GM19239 (cell line): ENCODE results near the gene DLG3.
"Not testable (repeated sequence)": the region's sequence is repeated elsewhere in the genome, so short reads cannot be mapped to it uniquely, and the experiment has no call there.

ENCODE experiments used
- DNase-seq: peaks from one replicate; pipeline ENCODE4 v3.0.0; 2011; ENCODE audit warnings: low spot score; ENCODE audit not compliant: insufficient read length
- FAIRE-seq: peaks from 2 replicates; lab custom pipeline; 2011; peaks lifted over from hg19 to GRCh38; lab: Jason Lieb, UNC

The DLG3 gene

DNA sequence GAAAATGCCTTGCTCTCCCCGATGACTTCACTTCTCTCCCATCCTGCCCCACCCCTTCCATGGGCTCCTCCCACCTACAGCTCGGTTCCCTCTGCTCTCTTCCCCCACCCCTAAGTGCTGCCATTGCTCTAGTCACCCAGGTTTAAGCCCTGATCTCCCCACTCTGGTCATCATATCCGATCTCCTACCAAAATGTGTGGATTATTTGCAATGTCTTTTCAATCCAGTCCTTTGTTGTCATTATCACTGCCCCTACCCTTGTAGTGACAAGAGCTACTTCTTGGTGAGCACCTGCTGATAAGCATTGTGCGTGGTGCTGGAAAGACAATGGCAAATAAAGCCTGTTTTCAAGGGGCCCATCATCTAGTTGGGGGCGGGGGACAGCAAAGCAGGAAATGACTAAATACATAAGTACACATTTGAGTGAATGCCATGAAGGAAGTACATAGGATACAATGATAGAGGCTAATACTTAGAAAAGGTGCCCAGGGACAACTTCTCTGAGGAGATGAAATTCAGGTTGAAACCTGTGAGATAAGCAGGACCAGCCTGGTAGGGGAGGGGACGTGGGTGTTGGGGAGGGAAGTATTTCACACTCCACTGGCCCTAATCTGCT, 63.8 kb downstream of the DLG3 start:
- no peak for DNase-seq
- FAIRE-seq: no peak

- FAIRE-seq: peak; percentile 89
- no peak for DNase-seq
Measured at GRCh38 chrX:70509078-70509477, 64.4 kb downstream of the DLG3 start.

- not testable (repeated sequence) for DNase-seq, FAIRE-seq
Measured at GRCh38 chrX:70515270-70515669, 70.6 kb downstream of the DLG3 start.

DNA sequence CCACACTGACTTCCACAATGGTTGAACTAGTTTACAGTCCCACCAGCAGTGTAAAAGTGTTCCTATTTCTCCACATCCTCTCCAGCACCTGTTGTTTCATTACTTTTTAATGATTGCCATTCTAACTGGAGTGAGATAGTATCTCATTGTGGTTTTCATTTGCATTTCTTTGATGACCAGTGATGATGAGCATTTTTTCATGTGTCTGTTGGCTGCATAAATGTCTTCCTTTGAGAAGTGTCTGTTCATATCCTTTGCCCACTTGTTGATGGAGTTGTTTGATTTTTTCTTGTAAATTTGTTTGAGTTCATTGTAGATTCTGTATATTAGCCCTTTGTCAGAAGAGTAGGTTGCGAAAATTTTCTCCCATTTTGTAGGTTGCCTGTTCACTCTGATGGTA, 71.1 kb downstream of the DLG3 start:
- not testable (repeated sequence) for FAIRE-seq, DNase-seq

GRCh38 chrX:70525733-70526132, 81.1 kb downstream of the DLG3 start:
- FAIRE-seq: no peak
- DNase-seq: no peak

DNA sequence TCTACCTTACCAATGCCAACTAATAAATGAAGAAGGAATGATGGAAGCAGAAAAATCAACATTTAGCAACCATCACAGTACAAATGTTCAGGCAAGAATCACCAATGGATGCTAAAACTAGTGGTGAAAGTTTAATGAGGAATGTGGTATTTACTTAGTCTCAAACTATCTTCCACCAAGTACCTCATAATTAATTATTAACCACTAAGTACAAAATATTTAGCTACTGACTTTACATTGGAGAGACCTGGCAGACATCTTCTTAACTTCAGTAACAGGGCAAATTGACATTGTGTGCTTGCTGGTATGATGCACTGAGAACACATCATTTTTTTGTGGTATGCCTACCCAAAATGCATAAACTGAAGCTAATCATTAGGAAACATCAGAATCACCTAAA, 82.4 kb downstream of the DLG3 start:
- DNase-seq (no peak), FAIRE-seq (peak; percentile 45)

DNA sequence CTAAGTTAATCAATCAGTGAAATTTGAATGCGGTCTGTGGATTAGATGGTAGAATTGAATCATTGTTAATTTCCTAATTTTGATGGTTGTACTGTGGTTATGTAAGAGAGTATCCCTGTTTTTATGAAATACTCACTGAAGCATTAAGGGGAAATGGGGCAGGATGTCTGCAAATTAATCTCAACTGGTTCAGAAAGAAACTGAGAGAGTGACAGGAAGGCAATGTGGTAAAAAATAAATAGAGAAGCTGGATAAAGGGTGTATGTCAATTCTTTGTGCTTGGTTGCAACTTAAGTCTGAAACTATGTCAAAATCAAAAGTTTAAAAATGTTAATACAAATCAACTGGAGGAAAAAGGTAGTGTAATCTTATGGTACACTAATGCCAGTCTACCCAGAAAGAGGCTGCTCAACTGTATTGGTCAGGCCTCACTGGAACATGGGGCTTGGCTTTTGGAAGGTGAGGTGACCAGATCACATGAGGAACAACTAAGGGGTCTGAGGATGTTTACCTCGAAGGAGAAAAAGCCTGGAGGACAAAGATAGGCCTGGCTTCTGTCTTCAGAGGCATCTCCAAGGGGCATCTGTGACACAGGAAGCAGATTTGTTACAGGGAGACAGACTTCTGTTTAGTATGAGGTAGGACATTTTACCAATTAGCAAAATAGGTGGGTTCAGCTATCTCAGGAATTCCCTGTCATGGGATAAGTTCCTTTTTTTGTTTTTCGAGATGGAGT, 83.1 kb downstream of the DLG3 start:
- FAIRE-seq (peak; percentile 71), DNase-seq (no peak)

DNA sequence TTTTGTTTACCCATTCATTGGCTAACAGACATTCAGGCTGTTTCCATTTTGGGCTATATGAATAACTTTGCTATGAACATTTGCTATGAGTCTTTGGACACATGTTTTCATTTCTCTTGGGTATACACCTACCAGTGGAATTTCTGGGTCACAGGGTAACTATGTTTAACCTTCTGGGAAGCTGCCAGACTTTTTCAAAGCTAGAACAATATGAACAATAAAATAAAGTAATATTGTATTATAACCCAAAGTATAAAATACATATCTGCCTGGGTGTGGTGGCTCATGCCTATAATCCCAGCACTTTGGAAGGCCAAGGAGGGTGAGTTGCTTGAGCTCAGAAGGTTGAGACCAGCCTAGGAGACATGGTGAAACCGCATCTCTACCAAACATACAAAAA, 90.6 kb downstream of the DLG3 start:
- FAIRE-seq (no peak), DNase-seq (no peak)

- FAIRE-seq: no peak
- no peak for DNase-seq
Measured at GRCh38 chrX:70549429-70549828, 104.8 kb downstream of the DLG3 start.

GRCh38 chrX:70552130-70552704, 107.6 kb downstream of the DLG3 start:
- DNase-seq: no peak
- peak; percentile 47 for FAIRE-seq

DNA sequence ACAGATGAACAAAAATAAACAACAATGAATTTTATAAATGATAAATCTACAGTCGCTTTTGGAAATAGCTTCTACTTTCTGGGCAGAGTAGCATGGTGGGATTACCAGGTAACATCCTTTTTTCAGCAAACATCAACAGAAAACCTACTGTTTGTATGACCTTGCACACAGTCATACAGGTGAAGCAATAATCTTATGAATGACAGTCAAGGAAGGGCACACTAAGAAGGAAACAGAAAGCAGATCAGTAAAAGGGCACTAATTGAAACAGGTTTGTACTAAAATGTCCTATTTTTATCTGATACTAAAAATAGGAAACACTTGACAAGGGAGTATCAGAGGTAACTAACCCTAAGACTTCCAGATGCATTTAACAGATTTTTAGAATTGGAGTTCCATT, 108.9 kb downstream of the DLG3 start:
- FAIRE-seq (peak; percentile 48), DNase-seq (peak; percentile 0)

DNA sequence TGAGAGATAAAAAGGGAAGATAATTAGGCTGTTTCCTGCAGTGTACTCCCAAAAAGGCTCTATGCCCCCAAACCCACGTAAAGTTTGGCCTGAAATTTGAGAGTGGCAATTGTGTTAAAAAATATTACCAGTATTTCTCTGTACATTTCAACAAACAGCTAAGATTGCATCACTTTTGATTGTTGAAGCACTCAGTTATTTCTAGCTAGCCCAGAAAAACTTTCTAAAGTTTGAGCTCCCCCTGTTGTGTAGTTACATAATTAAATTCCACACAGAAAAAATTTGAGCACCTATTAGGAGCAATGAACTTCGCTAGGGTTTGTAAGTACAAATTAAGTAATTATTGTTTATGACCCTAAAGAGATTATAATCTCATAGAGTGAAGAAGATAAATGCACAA, 109.4 kb downstream of the DLG3 start:
- FAIRE-seq (no peak), DNase-seq (no peak)

GRCh38 chrX:70554523-70554922, 109.9 kb downstream of the DLG3 start:
- FAIRE-seq (no peak), DNase-seq (no peak)

GRCh38 chrX:70554948-70555347, 110.3 kb downstream of the DLG3 start:
- DNase-seq (no peak), FAIRE-seq (no peak)
